ENCODE measurements around the gene ALG8. TPM values are rescaled to one million over a fixed set of nuclear protein-coding genes. Genes with fewer than 3 reads are reported as not detected.
A peak's percentile ranks its signal among the peaks of the same experiment; 100 is the strongest.
"Not testable (repeated sequence)": the region's sequence is repeated elsewhere in the genome, so short reads cannot be mapped to it uniquely, and the experiment has no call there.

ALG8 gene
- polyA plus RNA-seq (ENCODE audit: insufficient read length in 3 of 3) = 10 to 100 TPM; 65.9 to 73.6 (median 69.3) TPM

DNA sequence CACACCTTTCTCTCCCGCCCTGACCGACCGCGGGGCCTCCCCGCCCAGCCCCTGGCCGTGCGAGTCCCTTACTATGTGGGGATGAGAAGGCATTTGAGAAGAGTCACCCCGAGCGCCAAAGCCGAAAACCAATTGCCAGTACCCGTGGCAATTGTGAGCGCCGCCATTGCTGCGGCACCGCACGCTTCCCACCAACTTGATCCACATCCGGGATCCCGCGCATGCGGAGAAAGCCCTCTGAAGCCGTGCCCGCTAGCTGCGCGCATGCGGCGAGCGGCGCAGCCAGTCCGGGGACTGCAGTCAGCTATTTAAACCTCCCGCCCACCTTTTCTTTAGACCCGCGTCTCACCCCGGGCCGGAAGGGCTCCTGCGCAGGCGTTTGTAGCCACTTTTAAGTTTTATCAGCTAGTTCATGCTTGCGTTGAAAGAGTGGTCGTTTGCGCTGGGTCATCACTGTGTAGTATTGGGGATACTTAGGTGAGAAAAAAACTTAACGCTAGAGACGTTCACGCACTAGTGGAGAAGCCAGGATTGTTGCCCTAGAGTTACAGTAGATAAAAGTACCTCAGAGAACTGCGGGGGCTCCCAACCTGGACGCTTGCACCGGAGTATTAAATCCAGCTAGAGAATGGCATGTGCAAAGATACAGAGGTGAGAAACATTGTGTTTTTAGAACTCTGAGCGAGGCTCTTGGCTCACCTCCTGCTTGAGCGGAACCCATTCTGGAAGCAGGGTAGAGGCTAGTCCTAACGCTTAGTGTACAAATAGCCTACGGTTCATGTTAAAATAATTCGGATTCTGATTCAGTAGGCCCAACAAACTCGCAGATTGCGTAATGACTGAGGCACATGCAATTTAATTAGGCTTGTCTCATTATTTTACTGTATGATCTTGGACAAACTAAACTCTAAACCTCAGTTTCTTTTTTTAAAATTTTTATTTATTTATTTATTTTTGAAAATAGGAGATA, at the start of gene ALG8:
Gene ALG8, minus strand, starts transcription at position 205 of the 970 bp plus-strand sequence. Its CDS starts 38 bp downstream, at position 167.
- peak; percentile 85 to 93 (median 92) for DNase-seq (ENCODE audit: low read depth in 3 of 3, low spot score in 2 of 3)

DNA sequence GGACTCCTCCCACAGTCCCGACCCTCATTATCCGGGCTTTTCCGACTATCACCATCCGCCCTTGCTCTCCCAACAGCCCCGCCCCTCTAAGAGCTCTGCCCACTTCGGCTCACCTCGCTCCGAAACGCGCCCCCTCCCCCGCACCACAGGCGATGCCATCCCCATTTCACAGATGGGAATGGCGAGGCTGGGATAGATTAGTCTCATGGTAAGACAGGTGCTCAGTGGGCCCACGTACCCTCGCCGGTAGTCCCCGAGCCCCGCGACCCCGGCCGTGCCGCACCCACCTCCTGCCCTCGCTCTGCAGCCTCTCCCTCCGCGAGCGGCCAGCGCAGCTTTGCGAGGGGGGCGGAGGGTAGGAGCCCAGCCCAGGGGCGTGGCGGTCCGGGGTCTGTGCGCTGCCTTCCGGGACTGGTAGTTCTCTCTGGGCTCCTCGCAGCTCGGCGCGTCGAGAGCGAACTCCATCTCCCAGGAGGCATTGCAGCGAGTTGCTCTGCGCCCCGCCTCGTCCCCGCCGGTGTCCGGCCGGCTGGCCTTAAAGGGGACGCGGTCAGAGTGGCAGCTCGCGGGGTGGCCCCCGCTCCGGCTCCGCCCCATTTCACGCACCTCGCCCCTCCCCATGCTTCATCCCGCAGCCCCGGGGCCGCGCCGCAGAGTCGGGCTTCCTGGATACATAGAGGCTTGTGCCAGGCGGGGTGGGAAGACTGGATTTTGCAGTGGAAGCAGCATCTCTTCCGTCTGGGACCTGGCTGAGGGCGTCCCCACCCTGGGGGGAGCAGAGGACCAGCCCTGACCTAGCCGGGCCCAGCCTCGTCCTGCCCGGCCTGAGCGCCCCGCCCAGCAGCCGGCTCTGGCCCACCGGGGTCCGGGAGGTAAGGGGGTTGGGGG, 49.1 kb upstream of the ALG8 start, which contains the start of the genes KCTD21 and USP35:
Gene KCTD21, minus strand, starts transcription at position 341 of the 888 bp plus-strand sequence. CDS start 14,072 bp downstream, outside the sequence.
Gene USP35, plus strand, starts transcription at position 634 of the 888 bp plus-strand sequence. CDS start 7,327 bp downstream, outside the sequence.
- peak; percentile 83 to 92 (median 89) for DNase-seq (ENCODE audit: low read depth in 3 of 3, low spot score in 2 of 3)

DNA sequence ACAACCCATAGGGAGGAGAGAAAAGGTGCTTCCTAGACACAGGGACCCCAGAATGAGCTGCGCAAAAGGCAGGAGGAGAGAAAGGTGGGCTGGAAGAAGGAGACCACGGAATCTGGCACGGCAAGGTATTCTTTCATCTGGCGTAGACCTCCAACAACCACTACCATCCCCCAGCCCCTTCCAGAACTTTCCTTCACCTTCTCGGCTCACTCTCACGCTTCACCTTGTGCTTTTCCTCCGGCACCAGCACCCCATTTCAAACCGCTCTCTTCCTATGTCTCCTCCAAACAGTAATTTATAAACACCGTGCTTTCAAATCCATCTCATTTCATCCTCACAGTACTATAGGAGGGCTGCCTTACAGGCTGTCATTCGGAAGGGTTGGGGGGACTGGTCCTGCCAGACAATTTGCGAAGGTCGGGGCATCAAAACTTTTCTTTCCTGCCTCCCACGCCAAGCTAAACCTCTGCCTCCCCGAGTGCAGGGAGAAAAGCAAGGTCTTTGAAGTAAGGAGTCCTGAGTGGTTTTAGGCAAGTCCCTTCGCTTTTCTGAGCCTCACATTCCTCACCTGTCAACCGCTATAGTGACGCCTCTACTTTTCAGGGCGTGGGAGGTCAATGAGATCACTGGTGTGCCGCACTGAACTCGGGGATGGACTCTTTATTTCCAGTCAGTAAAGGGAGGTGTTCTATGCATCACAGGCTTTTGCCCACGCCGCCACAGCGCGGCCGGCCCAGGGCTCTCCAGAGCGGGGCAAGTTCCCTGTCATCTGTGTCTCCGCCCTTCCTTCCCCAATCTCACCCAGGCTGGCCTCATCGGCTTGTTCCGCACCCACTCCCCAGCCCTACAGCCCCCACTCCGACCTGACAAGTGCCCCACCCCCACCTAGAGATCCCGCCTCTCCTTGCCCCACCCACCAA, 48.2 kb upstream of the ALG8 start:
- DNase-seq (ENCODE audit: low read depth in 3 of 3, low spot score in 2 of 3) = no peak

DNA sequence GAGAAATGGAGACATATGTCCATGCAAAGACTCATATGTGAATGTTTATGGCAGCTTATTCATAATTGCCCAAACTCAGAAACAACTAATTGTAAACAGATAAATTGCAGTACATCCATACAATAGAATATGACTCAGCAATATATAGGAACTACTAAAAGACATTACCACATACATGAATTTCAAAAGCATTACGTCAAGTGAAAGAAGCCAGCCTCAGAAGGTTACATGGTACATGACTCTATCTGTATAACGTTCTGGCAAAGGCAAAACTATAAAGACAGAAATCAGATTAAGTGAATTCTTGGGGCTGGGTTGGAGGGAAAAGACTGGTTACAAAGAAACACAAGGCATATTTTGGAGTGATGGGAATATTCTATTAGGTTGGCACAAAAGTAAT, 41.8 kb upstream of the ALG8 start:
- DNase-seq (ENCODE audit: low read depth in 3 of 3, low spot score in 2 of 3) = no peak

- DNase-seq (ENCODE audit: low read depth in 3 of 3, low spot score in 2 of 3) = no peak
Measured at GRCh38 chr11:78180751-78181150, 41.3 kb upstream of the ALG8 start.

GRCh38 chr11:78179459-78180071, 40.1 kb upstream of the ALG8 start:
- DNase-seq (ENCODE audit: low read depth in 3 of 3, low spot score in 2 of 3) = no peak

- DNase-seq (ENCODE audit: low read depth in 3 of 3, low spot score in 2 of 3) = no peak
Measured at GRCh38 chr11:78177216-78177615, 37.8 kb upstream of the ALG8 start.

DNA sequence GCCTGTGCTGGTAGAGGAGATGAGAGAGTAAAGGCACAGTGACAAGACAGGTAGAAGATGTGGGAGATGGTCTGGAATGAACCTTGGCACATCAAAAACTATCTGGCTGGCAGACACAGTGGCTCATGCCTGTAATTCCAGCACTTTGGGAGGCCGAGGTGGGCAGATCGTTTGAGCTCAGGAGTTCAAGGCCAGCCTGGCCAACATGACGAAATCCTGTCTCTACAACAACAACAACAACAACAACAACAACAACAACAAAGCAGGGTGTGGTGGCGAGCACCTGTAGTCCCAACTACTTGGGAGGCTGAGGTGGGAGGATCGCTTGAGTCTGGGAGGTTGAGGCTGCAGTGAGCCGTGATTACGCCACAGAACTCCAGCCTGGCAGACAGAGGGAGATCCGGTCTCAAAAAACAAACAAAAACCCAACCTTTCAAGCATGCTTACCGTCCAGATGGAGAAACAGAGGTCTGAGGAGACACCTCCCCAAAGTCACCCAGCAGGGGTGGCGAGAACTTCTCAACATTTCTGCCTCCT, 37.2 kb upstream of the ALG8 start:
- DNase-seq (ENCODE audit: low read depth in 3 of 3, low spot score in 2 of 3) = no peak

DNA sequence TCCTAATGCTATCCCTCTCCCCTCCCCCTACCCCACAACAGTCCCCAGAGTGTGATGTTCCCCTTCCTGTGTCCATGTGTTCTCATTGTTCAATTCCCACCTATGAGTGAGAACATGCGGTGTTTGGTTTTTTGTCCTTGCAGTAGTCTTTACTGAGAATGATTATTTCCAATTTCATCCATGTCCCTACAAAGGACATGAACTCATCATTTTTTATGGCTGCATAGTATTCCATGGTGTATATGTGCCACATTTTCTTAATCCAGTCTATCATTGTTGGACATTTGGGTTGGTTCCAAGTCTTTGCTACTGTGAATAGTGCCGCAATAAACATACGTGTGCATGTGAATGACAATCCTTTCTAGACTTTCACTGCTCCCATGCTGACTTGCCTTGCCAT, 36.4 kb upstream of the ALG8 start:
- DNase-seq (ENCODE audit: low read depth in 3 of 3, low spot score in 2 of 3) = not testable (repeated sequence)

DNA sequence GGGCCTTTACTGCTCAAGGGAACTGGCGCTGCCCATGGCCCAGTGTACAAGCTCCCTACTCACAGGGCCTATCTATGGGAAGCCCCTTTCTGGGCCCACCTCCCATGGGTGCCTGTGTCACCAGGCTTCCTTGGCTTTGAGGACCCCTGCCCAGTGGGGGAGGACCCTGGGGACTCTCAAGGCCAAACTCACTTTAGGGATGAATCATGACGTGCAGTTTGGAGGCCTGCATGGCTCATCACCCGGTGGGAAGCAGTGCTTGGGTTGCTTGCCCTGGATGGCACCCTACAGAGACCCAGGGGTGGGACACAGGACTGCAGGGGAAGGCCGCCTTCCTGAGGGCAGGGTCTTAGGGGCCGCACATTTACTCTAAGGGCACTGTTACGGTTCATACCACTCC, 32.5 kb upstream of the ALG8 start:
- DNase-seq (ENCODE audit: low read depth in 3 of 3, low spot score in 2 of 3) = no peak

GRCh38 chr11:78170874-78171549, 31.6 kb upstream of the ALG8 start:
- DNase-seq (ENCODE audit: low read depth in 3 of 3, low spot score in 2 of 3) = no peak

GRCh38 chr11:78170413-78170812, 31.0 kb upstream of the ALG8 start:
- no peak for DNase-seq (ENCODE audit: low read depth in 3 of 3, low spot score in 2 of 3)

DNA sequence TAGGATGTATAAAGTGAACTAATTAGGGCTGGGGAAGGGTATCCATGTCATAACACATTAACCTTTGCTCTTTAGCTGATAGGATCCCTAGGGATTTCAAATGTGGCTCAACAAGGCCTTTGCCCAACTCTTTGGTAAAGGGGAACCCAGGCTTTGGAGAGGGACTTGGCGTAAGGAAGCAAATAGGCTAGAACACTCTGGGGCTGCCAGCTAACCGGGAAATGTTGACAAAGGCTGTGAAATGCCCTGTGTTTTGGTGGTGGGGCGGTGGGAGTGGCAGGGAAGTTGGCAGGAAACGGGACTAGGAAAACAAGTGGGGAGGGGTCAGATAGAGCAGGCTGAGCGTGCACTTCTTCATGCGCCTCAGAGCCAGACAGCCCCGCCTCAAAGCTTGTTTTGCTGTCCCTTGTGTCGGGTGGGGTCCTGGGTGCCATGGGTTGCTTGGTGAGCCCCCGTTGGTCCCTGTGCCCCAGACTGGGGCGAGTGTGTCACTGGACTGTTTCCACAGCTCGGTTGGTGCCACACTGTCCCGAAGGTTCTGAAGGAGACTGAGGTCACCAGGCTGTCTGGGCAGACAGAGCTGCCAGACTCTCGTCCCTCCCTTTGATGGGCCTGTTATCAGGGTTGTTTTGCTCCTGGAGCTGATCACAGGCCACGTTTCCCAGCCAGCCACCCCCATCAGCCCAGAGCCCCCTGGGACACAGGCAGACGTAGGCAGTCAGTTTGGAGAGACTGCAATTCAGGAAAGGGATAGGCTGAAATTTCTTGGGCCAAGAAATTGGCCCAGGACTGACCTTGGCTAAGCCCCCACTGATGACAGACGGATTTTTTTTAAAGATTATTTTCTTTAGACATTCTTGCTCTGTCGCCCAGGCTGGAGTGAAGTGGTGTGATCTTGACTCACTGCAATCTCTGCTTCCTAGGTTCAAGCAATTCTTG, 29.4 kb upstream of the ALG8 start:
- DNase-seq (ENCODE audit: low read depth in 3 of 3, low spot score in 2 of 3) = no peak

- DNase-seq (ENCODE audit: low read depth in 3 of 3, low spot score in 2 of 3) = no peak
Measured at GRCh38 chr11:78166855-78167469, 27.5 kb upstream of the ALG8 start.

DNA sequence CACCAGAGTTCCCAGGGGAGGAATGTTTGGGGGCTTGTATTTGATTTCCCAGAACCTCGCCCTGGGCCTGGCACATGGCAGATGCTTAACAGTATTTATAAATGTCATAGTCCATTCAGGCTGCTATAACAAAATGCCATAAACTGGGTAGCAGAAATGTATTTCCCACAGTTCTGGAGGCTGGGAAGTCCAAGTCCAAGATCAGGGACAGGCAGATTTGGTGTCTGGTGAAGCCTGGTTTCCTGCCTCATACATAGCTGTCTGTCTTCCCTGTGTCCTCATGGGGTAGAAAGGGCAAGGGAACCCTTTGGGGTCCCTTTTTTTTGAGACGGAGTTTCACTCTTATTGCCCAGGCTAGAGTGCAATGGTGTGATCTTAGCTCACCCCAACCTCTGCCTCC, 25.0 kb upstream of the ALG8 start:
- no peak for DNase-seq (ENCODE audit: low read depth in 3 of 3, low spot score in 2 of 3)

GRCh38 chr11:78163828-78164227, 24.4 kb upstream of the ALG8 start:
- no peak for DNase-seq (ENCODE audit: low read depth in 3 of 3, low spot score in 2 of 3)

- no peak for DNase-seq (ENCODE audit: low read depth in 3 of 3, low spot score in 2 of 3)
Measured at GRCh38 chr11:78161962-78162371, 22.5 kb upstream of the ALG8 start.

Measured in right renal cortex interstitium (tissue), 3 donors.